Calu3 (cell line): ENCODE data around the gene LMBRD1. TPM values are rescaled to one million over a fixed set of nuclear protein-coding genes. Genes with fewer than 3 reads are reported as not detected.

Source experiments
- BruUV-seq: library from RNA; stranded (reverse); fragments of 400-500 nt; replicated peaks from 2 replicates; lab custom pipeline; 2021; lab: Mats Ljungman, UMichigan
- CTCF ChIA-PET: fragments of 300-600 bp; sonication (Branson Sonifier 250); formaldehyde crosslinking; loops from one replicate; lab custom pipeline; 2022; ENCODE audit warnings: antibody characterized with exemption; lab: Charles Lee
- DNase-seq: peaks from one replicate; pipeline ENCODE4 v3.0.0; 2022
- H3K27ac Mint-ChIP-seq: one replicate; pipeline ENCODE4 v1.8.0; 2022; ENCODE audit warnings: mixed read lengths; ENCODE audit not compliant: unreplicated experiment
- H3K27me3 Mint-ChIP-seq: one replicate; pipeline ENCODE4 v1.8.0; 2022; ENCODE audit warnings: mixed read lengths; ENCODE audit not compliant: unreplicated experiment
- H3K36me3 Mint-ChIP-seq: one replicate; pipeline ENCODE4 v1.8.0; 2022; ENCODE audit warnings: mild to moderate bottlenecking, moderate library complexity, mixed read lengths; ENCODE audit not compliant: insufficient read depth, unreplicated experiment
- H3K4me1 Mint-ChIP-seq: one replicate; pipeline ENCODE4 v1.8.0; 2022; ENCODE audit warnings: mild to moderate bottlenecking, low read depth, mixed read lengths; ENCODE audit not compliant: unreplicated experiment
- H3K4me3 Mint-ChIP-seq: one replicate; pipeline ENCODE4 v1.8.0; 2022; ENCODE audit warnings: mild to moderate bottlenecking, low read depth, moderate library complexity, mixed read lengths; ENCODE audit not compliant: unreplicated experiment
- H3K9me3 Mint-ChIP-seq: one replicate; pipeline ENCODE4 v1.8.0; 2022; ENCODE audit warnings: low read depth, mixed read lengths; ENCODE audit not compliant: unreplicated experiment
- CTCF ChIP-seq: fragments of 200-600 bp; IDR thresholded peaks from one replicate; pipeline ENCODE4 v1.8.0; 2022; ENCODE audit warnings: antibody characterized with exemption; ENCODE audit not compliant: unreplicated experiment
- intact Hi-C: fragments of 100-400 bp; cut with micrococcal nuclease; formaldehyde crosslinking; loops from one replicate; pipeline ENCODE4 v1.10.0; 2022; ENCODE audit not compliant: unreplicated experiment
- total RNA-seq: library from RNA; stranded (reverse); gene quantifications from 2 replicates; pipeline ENCODE4 v1.2.3, GENCODE V29; 2022

The LMBRD1 gene
- total RNA-seq, 1 experiment from 2014 or later = 36.6 TPM

- intact Hi-C loops = no loop called here
- no peak for DNase-seq
- Mint-ChIP-seq H3K9me3 (peaks cover 5% of the 10 kb centered on the region), H3K27ac (no peak overlapping the region), H3K4me3 (no peak overlapping the region), H3K27me3 (no peaks in the 10 kb centered on the region), H3K4me1 (no peaks in the 10 kb centered on the region), H3K36me3 (no peaks in the 10 kb centered on the region)
- TF ChIP-seq CTCF = no peak
- BruUV-seq = no TSS peak
- CTCF ChIA-PET = no interaction called here
Observed at GRCh38 chr6:69647726-69648125, 149.1 kb downstream of the LMBRD1 start.

- BruUV-seq = no TSS peak
- Mint-ChIP-seq H3K4me3 (no peak overlapping the region), H3K27me3 (peaks cover 13% of the 10 kb centered on the region), H3K27ac (no peak overlapping the region), H3K9me3 (peaks cover 2% of the 10 kb centered on the region), H3K36me3 (no peaks in the 10 kb centered on the region), H3K4me1 (no peaks in the 10 kb centered on the region)
- intact Hi-C loops = no loop called here
- no peak for DNase-seq
- no peak for TF ChIP-seq CTCF
- CTCF ChIA-PET = no interaction called here
Observed at GRCh38 chr6:69643688-69644087, 153.1 kb downstream of the LMBRD1 start.

- H3K4me3 Mint-ChIP-seq = no peak overlapping the region
Observed at GRCh38 chr6:69632932-69633331, 163.9 kb downstream of the LMBRD1 start.

GRCh38 chr6:69631552-69632346, 165.1 kb downstream of the LMBRD1 start:
- TF ChIP-seq CTCF = no peak
- Mint-ChIP-seq H3K4me3 (no peak overlapping the region), H3K27ac (no peak overlapping the region), H3K36me3 (no peaks in the 10 kb centered on the region), H3K4me1 (no peaks in the 10 kb centered on the region), H3K27me3 (no peaks in the 10 kb centered on the region), H3K9me3 (peaks cover 3% of the 10 kb centered on the region)
- intact Hi-C loops = no loop called here
- no peak for DNase-seq
- BruUV-seq = no TSS peak
- CTCF ChIA-PET = no interaction called here

More at GRCh38 chr6:69632932-69633331, 163.9 kb downstream of the LMBRD1 start:
- CTCF ChIA-PET = no interaction called here
- Mint-ChIP-seq H3K36me3 (no peaks in the 10 kb centered on the region), H3K9me3 (no peaks in the 10 kb centered on the region), H3K27me3 (no peaks in the 10 kb centered on the region), H3K27ac (no peak overlapping the region), H3K4me1 (no peaks in the 10 kb centered on the region)
- intact Hi-C loops = no loop called here
- no peak for DNase-seq
- no peak for TF ChIP-seq CTCF
- no TSS peak for BruUV-seq
